Omental fat pad (tissue), 4 donors: Measurements from ENCODE around the gene FAM187B. TPM values are rescaled to one million over a fixed set of nuclear protein-coding genes. Genes with fewer than 3 reads are reported as not detected.
"Not testable (repeated sequence)": the region's sequence is repeated elsewhere in the genome, so short reads cannot be mapped to it uniquely, and the experiment has no call there.

ENCODE experiments used
- ATAC-seq: fragments of 150-250 bp; one replicate; pipeline ENCODE4 v1.9.1; 2016; ENCODE audit warnings: mild to moderate bottlenecking, moderate library complexity; ENCODE audit not compliant: low FRiP score
- DNase-seq: peaks from one replicate; pipeline ENCODE4 v3.0.0-alpha.2; 2019; ENCODE audit warnings: low spot score
- CTCF ChIP-seq, 3 donors: fragments of 450-650 bp; IDR thresholded peaks; one replicate each; pipeline ENCODE4 v1.5.1; 2016 to 2017; ENCODE audit warnings: antibody characterized with exemption in 3 of 3, mild to moderate bottlenecking in 3 of 3, moderate library complexity in 2 of 3
- total RNA-seq, 4 donors: library from RNA; depleted of rRNA; stranded (reverse); fragments of >200 nt; gene quantifications; one replicate each; pipeline ENCODE4 v1.1.0, GENCODE V29; 2016

The FAM187B gene
- total RNA-seq, 4 donors from 2014 or later = not detected

GRCh38 chr19:35222373-35223015 is 6.0 kb downstream of the FAM187B start:
- TF ChIP-seq CTCF (IDR thresholded peaks at IDR 0.05) = no peak
- ATAC-seq (no peak), DNase-seq (no peak)

- not testable (repeated sequence) for DNase-seq
Measured at GRCh38 chr19:35220973-35221590, 7.5 kb downstream of the FAM187B start.

DNA sequence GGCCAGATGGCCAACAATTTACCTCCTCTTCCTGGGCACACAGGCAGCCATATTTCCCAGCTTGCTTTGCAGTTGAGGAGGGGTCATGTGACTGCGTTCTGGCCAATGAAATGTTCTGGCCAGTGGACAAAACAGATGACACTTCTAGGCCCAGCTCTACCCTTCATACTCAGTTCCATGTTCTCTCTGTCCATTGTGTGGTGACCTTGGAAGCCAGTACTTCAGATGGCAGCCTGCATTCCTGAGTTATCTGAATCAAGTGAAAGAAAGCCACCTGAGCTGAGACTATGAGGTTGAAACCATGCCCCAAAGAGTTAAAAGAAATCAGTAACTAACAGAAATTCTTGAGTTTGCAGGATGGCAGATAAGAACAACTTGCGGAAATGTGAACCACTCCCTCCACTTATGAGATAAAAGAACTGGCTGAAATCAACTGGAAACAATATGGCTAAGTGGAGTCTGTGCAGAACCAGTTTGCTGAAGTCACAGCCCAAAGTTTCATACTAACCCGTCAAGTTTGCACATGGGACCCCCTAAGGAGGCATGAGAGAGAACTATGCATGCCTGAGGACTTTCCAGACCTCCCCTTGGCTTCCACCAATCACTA is 8.1 kb downstream of the FAM187B start:
- ATAC-seq (no peak), DNase-seq (no peak)
- no peak for TF ChIP-seq CTCF (IDR thresholded peaks at IDR 0.05)

More at GRCh38 chr19:35220973-35221590, 7.5 kb downstream of the FAM187B start:
- ATAC-seq = not testable (repeated sequence)

GRCh38 chr19:35219008-35219407 is 9.5 kb downstream of the FAM187B start:
- ATAC-seq = no peak

GRCh38 chr19:35217649-35217990 is 10.9 kb downstream of the FAM187B start:
- no peak for DNase-seq
- ATAC-seq = no peak
- no peak for TF ChIP-seq CTCF (IDR thresholded peaks at IDR 0.05)

More at GRCh38 chr19:35219008-35219407, 9.5 kb downstream of the FAM187B start:
- no peak for DNase-seq
- TF ChIP-seq CTCF (IDR thresholded peaks at IDR 0.05) = no peak

DNA sequence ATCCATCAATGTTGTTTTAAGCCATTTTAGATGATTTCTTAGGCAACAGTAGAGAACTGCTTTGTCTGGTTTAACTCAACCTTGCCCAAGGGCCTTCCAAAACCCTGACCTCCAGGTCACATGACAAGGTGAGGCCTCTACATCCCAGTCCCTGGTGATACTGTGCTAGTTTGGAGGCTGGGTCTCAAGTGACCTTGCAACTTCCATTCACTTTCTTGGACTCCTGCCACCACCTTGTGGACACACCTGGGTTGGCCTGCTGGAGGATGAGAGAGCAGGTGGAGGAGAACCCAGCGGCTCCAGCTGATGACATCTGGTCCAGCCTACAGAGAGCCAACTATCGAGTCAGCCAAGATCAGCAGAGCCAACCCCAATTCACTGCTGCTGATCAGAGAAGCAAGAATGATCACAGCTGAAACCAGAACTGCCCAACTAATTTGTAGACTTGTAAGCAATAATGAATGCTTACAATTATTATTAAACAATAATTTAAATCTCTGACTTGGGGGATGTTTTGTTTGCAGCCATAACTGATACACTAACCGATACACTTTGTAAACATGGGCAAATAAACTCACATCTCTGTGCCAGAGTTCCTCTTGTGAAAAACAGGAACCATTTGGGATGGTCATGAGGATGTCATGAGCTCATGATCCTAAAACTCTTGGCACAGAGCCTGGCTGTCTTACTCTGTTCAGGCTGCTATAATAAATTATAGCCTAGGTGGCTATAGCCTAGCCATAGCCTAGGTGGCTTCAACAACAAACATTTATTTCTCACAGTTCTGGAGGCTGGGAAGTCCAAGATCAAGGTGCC is 11.5 kb downstream of the FAM187B start:
- no peak for DNase-seq
- ATAC-seq = peak; percentile 27
- no peak for TF ChIP-seq CTCF (IDR thresholded peaks at IDR 0.05)
